ENCODE measurements around the gene MCM8. TPM values are rescaled to one million over a fixed set of nuclear protein-coding genes. Genes with fewer than 3 reads are reported as not detected.
A peak's percentile ranks its signal among the peaks of the same experiment; 100 is the strongest.

MCM8 gene
- total RNA-seq, 2 experiments from 2014 or later: 43.7 to 58.2 TPM

GRCh38 chr20:5914859-5915258 is 35.6 kb upstream of the MCM8 start:
- Histone ChIP-seq H4K20me1 (ENCODE audit: insufficient read depth, low read length) (no peaks in the 10 kb centered on the region), H3K36me3 (ENCODE audit: insufficient read depth, low read length) (no peaks in the 10 kb centered on the region), H2AFZ (ENCODE audit: low read length) (no peak overlapping the region), H3K9me3 (ENCODE audit: low read length) (no peaks in the 10 kb centered on the region), H3K9me2 (ENCODE audit: insufficient read depth, low read length) (no peaks in the 10 kb centered on the region), H3K4me2 (ENCODE audit: low read length) (no peak overlapping the region), H3K27ac (ENCODE audit: low read depth, low read length, poor library complexity, severe bottlenecking) (no peak overlapping the region), H3K4me3 (ENCODE audit: low read depth, low read length, poor library complexity, severe bottlenecking) (no peak overlapping the region), H3K4me1 (ENCODE audit: insufficient read depth, low read length, poor library complexity, severe bottlenecking) (peaks cover 20% of the 10 kb centered on the region), H3K79me2 (ENCODE audit: insufficient read depth, low read depth, low read length) (no peaks in the 10 kb centered on the region)
- intact Hi-C loops (cut with micrococcal nuclease; ENCODE audit: unreplicated experiment): no loop called here
- no peak for DNase-seq (ENCODE audit: low spot score)
- CTCF ChIA-PET (ENCODE audit: unreplicated experiment): no interaction called here
- BruUV-seq (replicated peaks): no TSS peak
- POLR2A ChIA-PET: interaction anchor here (0.6 to 1.1 kb wide), 2 partner anchors 10 to 338 kb away, joined by 3 to 4 read pairs; no protein-coding TSS in a partner anchor
- TF ChIP-seq EZH2phosphoT487 (IDR thresholded peaks at IDR 0.05; ENCODE audit: borderline replicate concordance, low read depth, low read length): no peak
- TF ChIP-seq, protein P1, sequence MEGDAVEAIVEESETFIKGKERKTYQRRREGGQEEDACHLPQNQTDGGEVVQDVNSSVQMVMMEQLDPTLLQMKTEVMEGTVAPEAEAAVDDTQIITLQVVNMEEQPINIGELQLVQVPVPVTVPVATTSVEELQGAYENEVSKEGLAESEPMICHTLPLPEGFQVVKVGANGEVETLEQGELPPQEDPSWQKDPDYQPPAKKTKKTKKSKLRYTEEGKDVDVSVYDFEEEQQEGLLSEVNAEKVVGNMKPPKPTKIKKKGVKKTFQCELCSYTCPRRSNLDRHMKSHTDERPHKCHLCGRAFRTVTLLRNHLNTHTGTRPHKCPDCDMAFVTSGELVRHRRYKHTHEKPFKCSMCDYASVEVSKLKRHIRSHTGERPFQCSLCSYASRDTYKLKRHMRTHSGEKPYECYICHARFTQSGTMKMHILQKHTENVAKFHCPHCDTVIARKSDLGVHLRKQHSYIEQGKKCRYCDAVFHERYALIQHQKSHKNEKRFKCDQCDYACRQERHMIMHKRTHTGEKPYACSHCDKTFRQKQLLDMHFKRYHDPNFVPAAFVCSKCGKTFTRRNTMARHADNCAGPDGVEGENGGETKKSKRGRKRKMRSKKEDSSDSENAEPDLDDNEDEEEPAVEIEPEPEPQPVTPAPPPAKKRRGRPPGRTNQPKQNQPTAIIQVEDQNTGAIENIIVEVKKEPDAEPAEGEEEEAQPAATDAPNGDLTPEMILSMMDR (conservative IDR thresholded peaks at IDR 0.05; ENCODE audit: low read length): no peak

DNA sequence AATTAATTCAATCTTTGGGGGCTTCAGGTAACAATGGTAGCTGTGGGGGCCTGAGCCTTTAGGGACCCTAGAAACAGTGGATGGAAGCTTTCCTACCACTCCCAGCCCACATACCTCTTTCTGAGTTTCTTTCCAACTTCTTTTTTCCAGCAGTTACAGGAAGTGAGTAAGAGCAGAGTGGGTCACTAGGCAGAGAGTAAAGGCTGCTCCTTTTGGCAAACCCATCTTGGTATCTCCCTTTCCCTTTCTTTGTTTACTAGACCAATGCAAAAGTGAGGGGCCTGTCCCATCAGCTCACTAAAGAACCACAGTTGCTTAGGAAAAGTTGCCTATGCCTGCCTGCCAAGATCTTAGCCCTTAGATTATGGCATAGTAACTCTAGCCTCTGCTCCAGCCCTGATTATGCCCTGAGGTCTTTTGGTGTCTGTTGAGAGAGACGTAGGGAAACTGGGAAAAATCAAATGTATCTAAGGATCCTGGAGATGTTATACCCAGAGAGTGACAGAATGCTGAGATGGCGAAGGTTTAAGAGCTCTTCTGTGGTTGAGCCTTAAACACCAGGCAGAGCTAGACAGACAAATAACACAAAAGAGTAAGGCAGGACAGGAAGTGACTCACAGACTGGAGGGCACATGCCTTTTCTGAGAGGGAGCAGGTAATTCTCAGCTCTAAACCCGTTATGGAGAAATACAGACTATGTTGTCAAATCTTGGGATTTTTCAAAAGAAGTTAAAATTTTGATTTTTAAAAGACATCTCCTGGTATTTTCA is 31.4 kb upstream of the MCM8 start:
- intact Hi-C loops (cut with micrococcal nuclease; ENCODE audit: unreplicated experiment): no loop called here
- no peaks in the 10 kb centered on the region for H3K9me2 ChIP-seq (ENCODE audit: insufficient read depth, low read length)
- peaks cover 15% of the 10 kb centered on the region for H3K4me1 ChIP-seq (ENCODE audit: insufficient read depth, low read length, poor library complexity, severe bottlenecking)
- H3K36me3 ChIP-seq (ENCODE audit: insufficient read depth, low read length): no peaks in the 10 kb centered on the region
- TF ChIP-seq, protein P1 (conservative IDR thresholded peaks at IDR 0.05; ENCODE audit: low read length): no peak
- TF ChIP-seq EZH2phosphoT487 (IDR thresholded peaks at IDR 0.05; ENCODE audit: borderline replicate concordance, low read depth, low read length): no peak
- BruUV-seq (replicated peaks): no TSS peak
- H3K4me3 ChIP-seq (ENCODE audit: low read depth, low read length, poor library complexity, severe bottlenecking): no peak overlapping the region
- DNase-seq (ENCODE audit: low spot score): peak; percentile 22
- H3K27ac ChIP-seq (ENCODE audit: low read depth, low read length, poor library complexity, severe bottlenecking): no peak overlapping the region
- H3K4me2 ChIP-seq (ENCODE audit: low read length): no peak overlapping the region
- H3K79me2 ChIP-seq (ENCODE audit: insufficient read depth, low read depth, low read length): no peaks in the 10 kb centered on the region
- ChIA-PET POLR2A (interaction anchor here (0.6 to 1.3 kb wide), 8 partner anchors 19 to 369 kb away, joined by 3 to 8 read pairs (median 4); no protein-coding TSS in a partner anchor), CTCF (ENCODE audit: unreplicated experiment) (no interaction called here)
- H4K20me1 ChIP-seq (ENCODE audit: insufficient read depth, low read length): no peaks in the 10 kb centered on the region
- H2AFZ ChIP-seq (ENCODE audit: low read length): peak overlapping the region; percentile 70; the same call in 1 of the 2 replicates
- no peaks in the 10 kb centered on the region for H3K9me3 ChIP-seq (ENCODE audit: low read length)

All from OCI-LY7 (cell line).